HG03469 (cell line): ENCODE data around the gene MTMR10.

Experiments
- ATAC-seq: cut with Tn5 transposase; IDR thresholded peaks from one replicate; pipeline ENCODE4 v1.9.1; 2021; ENCODE audit warnings: mild to moderate bottlenecking, moderate library complexity, moderate number of reproducible peaks; ENCODE audit not compliant: unreplicated experiment

The MTMR10 gene

GRCh38 chr15:30958219-30958618 lies 33.2 kb downstream of the MTMR10 start:
- ATAC-seq, result no peak

GRCh38 chr15:30956216-30957124 lies 35.0 kb downstream of the MTMR10 start:
- ATAC-seq, result no peak

GRCh38 chr15:30954674-30955073 lies 36.8 kb downstream of the MTMR10 start:
- ATAC-seq, result no peak

DNA sequence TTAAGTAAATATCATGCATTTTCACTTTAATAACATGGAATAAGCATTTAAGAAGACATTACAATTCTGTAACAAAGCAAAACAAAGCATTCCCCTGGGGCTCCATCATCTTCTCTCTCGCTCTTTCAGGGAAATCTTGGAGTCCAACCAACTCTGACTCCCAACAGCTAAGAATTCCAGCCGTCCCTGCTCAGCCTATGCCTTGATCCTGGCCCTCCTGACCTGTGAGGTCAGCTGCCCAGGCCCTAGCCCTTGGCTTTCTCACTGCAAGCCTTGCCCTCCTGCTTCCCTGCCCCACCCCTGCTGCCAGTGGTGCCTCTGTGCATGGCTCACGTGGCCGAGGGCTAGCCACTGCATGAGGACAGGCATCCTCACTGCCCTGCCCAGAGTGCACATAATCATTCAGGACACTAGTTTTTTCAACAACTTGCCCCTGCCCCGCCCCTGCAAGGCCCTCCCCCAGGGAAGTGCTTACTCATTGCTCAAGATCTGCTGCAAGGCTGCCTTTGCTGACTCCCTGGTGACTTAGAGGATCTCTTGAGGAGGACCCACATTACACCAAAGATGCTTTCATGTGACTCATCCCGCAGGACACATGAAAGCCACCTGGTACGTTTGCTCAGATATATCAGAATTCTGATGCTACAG lies 37.6 kb downstream of the MTMR10 start:
- ATAC-seq, result no peak

GRCh38 chr15:30953183-30953582 lies 38.2 kb downstream of the MTMR10 start:
- no peak for ATAC-seq

DNA sequence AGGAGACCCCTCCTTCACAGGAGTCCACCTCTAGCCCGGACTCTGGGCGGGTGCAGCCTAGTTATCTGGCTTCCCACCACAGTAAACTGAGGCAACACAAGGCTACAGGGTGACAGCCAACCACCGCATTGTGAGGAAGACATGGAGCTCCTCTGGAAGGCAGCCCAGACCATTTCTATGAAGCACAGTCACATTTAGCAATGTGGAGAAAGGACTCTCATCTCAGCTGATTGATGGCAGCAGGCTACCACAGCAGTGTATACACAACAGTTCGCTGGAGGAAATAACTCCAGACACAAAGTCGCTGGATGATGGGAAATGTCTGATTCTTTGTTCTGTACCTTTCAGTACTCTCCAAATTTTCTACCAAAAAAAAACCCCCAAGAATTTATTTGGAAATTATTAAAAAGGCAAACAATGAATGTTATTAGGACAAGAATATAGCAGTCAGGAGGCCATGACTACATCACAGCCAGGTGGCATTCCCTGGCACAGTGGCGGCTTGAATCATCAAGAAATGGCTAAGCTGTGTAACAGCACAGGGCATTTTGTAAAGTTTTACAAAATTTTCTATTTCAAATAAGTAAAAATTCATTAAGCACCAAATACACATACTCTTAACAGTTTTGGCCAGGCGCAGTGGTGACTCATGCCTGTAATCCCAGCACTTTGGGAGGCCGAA lies 47.6 kb downstream of the MTMR10 start:
- no peak for ATAC-seq

DNA sequence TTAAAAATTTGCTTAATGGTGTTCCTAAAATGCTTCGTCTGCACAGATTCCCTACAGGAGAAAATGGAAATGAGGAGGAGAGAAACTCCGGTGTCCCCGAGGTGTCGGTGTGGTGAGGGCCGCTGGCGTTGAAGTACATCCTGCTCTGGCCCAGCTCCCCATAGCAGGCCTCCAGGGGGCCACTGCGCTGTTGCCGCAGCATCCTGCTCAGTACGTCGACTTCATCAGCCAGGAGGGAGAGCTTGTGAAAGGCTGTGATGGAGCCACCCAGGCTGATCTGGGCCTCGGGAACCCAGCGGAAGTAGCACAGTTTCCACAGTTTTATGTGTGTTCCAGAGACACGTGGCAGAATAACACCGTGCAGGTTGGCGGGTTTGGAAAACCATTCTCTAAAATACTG lies 49.9 kb downstream of the MTMR10 start:
- no peak for ATAC-seq

DNA sequence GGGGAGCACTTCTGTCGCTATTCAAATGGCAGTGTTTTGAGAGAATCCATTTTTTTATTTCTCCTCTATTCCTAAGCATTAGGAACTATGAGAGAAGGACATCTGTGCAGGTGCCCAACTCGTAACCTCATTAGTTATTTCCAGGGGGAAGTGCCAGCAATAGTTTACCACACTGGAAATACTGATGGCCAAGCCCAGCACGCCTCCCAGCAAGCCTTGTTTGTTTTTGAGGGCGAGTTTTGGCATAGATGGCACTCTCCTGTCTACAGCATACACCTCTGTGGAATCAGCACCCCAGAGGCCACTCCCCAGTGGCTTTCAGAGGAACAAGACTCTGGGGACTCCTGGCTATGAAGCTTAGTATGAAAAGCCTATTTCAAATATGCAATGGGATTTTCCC lies 51.1 kb downstream of the MTMR10 start:
- no peak for ATAC-seq

DNA sequence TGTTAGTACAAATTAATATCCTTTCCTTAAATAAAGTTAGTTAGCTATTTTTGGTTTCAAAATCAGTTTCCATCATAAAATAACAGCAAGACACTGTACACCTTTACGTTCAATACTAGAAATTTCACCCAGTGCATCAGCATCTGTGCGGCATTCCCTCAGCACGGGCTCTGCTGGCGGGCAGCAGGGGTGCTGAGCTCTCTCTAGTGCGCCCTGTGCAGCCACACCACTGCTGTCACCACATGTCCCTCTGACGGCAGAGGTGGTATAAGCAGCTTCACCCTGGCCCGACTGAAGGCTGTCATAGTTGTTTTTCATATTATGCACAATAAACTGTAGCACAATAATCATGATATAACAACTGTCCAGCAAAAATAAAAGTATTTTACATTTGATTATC lies 52.3 kb downstream of the MTMR10 start:
- no peak for ATAC-seq

DNA sequence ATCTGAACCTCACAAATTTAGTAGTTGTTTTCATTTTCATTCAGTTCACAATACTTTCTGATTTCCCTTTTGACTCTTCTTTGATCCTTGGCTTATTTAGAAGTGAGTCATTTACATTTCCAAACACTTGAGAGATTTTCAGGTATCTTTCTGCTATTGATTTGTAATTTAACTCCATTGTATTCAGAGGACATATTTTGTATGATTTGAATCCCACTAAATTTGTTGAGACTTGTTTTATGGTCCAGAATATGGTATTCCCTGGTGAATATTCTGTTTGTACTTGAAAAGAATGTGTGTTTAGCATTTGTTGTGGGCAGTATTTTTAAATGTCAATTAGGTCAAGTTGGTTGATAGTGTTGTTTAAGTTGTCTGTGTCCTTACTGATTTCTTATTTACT lies 58.1 kb downstream of the MTMR10 start:
- no peak for ATAC-seq

- ATAC-seq, result no peak
These were observed 61.0 kb downstream of the MTMR10 start for GRCh38 chr15:30930422-30930821.

DNA sequence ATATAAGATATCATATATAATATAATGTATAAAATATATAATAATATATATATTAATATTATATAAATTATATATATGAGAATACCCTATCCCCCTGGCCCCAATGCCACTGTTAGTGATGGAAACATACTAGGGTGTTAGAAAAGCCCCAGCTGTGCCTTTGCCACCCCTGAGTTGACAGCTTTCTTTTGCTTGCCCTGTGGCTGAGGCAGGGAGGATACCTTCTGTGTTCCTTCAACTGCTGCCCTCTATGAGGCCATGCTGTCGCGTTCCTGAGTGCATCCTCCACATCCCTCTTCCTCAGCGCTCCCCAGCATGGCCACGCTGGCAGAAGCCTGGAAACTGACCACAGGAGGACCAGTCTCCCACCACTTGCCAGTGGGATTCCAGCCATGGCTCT lies 61.4 kb downstream of the MTMR10 start:
- ATAC-seq, result no peak

GRCh38 chr15:30929064-30929669 lies 62.3 kb downstream of the MTMR10 start:
- no peak for ATAC-seq

GRCh38 chr15:30928076-30928475 lies 63.4 kb downstream of the MTMR10 start:
- ATAC-seq, result no peak

- no peak for ATAC-seq
These were observed 64.2 kb downstream of the MTMR10 start for GRCh38 chr15:30927148-30927761.

GRCh38 chr15:30926161-30926560 lies 65.3 kb downstream of the MTMR10 start:
- ATAC-seq, result no peak

- ATAC-seq, result no peak
These were observed 65.7 kb downstream of the MTMR10 start for GRCh38 chr15:30925686-30926085.

- no peak for ATAC-seq
These were observed 67.1 kb downstream of the MTMR10 start for GRCh38 chr15:30924353-30924752.

DNA sequence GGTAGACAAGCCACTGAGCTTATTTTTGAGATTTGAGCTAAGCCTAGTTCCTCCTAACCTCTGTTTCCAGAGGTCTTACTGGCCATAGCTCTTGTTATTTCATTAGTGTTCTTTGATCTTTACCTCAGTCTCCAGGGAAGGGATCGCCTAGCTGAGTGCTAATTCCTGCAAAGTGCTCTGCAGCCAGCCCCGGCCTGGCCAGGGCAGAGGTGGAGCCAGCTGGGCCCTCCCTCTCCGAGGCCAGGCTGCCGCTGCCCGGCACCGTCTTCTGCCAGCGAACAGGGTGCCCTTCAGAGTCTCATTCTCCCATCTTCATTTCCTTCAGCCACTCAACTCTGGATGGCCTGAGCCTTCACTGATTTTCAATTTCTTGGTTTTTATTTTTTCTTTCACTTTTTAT lies 68.0 kb downstream of the MTMR10 start:
- ATAC-seq, result no peak

GRCh38 chr15:30922480-30923311 lies 68.7 kb downstream of the MTMR10 start:
- no peak for ATAC-seq
